C1 segment of cervical spinal cord (tissue), 14 donors: ENCODE measurements around the gene SMIM13.

Source experiments
- DNase-seq, 14 donors: peaks; one replicate each; lab custom pipeline; 2025; lab: John Stamatoyannopoulos, UW

The SMIM13 gene

DNA sequence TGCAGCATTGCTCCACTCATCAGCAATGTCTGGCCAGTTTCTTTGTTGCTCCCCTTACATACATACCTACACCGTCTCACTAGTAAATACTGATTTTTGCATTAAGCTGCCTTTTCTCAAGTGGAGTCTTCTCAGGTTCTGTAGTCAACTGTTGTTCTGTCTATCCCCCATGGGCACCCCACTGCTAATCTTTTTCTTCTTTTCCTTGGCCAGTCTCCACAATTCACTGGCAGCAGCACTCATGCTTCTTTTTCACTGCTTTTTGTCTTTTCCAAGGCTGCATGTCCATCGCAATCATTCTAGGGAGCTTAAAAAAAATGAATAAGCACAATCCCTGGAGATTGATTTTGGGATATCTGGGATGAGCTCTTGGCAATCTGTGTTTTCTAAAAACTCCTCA lies 28.2 kb downstream of the SMIM13 start:
- DNase-seq: no peak

DNA sequence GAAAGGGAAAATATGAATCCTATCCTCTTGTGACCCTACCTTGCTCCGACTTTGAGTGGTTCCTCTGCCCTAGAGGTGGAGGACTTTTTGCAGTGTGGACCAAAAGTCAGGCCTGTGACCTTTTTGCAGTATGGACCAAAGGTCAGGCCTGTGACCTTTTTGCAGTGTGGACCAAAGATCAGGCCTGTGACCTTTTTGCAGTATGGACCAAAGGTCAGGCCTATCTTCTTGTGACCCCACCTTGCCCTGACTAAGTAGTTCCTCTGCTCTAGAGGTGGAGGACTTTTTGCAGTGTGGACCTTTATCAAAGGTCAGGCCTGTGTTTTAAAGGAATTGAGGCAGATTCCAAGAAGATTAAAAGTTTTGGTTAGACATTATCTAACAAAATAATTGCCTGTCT lies 28.7 kb downstream of the SMIM13 start:
- no peak for DNase-seq

DNA sequence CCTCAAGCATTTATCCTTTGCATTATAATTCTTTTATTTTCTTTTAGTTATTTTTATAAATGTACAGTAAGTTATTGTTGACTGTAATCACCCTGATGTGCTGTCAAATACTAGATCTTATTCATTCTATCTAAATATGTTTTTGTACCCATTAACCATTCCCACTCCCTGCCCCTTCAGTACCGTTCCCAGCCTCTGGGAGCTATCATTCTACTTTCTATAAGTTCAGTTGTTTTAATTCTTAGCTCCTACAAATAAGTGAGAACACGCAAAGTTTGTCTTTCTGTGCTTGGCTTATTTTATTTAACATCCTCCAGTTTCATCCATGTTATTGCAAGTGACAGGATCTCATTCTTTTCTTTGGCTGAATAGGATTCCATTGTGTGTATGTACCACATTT lies 30.3 kb downstream of the SMIM13 start:
- no peak for DNase-seq

DNA sequence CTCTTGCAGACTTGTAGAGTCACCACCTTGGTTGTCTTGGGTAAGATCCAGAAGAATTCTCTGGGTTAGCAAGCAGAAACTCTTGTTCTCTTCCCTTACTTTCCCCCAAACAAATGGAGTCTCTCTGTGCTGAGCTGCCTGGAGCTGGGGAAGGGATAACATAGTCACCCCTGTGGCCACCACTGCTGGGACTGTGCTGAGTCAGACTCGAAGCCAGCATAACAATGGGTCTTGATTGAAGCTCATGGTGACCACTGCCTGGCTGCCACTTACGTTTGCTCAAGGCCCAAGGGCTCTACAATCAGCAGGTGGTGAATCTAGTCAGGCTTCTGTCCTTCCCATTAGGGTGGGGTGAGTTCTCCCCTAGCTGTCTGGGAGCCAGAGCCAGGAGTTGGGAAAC lies 33.2 kb downstream of the SMIM13 start:
- DNase-seq: no peak

DNA sequence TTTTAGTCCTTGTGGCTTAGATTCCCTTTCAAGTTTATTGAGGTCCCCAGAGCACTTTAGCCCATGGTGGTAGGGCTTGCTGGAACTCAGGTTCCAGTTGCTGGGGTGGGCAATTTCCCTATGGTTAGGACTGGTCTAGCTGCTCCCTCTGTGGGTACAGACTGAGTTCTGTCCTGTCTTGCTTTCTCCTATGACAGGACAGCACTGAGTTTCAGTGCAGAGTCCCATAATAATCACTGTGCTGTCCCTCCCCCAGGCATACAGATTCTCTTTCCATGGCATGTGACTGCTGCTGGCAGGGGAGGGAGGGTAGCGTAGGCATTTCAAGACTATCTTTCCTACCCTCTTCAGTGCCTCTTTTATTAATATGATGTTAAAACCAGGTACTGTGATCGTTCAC lies 35.0 kb downstream of the SMIM13 start:
- DNase-seq: peak in 1 of 14 donors; percentile 9

DNA sequence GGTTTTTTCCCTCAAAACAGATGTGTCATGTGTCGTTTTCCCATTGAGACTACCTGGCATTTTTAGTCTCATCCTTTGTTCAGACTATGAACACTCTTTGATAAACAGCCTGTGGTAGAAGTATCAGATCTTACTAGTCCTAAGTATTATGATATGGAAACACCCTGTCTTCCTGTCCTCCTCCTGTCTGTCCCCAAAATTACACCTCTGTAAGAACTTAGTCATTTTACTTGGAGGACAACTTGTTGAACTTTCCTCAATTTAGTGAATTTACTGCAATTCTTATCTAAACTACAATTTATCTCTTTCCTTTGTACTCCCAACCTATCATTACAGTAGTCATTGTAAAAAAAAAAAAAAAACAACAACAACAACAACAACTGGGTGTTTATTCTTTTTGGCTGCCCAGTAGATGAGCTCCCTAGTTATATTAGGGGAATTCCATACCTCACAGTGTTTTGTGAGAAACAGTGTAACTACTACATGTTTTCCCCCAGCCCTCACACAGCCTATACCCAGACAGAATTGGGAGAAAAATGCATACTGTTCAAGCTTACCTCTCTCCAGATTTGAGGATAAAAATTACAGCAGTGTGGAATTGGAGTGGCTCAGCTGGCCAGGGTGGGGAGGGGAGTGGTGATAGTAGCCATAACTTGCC lies 36.4 kb downstream of the SMIM13 start:
- no peak for DNase-seq

DNA sequence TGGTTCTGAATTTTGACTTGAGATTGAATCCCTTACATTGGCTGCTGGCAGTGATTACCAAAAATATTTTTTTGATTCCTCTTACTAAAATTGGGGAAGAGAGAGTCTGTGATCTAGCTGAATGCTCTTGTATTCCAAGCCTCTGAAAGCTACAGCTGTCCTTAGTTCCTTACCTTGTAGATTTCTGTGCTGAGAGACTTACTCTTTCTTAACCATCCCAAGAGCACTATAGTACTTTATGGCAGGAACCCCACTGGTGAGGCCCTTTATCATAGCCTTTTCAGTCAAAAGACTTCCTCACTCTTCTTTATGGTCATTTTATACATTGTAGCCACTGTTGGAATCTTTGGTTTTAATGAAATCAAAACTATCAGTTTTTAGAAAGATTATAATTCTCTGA lies 37.0 kb downstream of the SMIM13 start:
- DNase-seq: no peak

DNA sequence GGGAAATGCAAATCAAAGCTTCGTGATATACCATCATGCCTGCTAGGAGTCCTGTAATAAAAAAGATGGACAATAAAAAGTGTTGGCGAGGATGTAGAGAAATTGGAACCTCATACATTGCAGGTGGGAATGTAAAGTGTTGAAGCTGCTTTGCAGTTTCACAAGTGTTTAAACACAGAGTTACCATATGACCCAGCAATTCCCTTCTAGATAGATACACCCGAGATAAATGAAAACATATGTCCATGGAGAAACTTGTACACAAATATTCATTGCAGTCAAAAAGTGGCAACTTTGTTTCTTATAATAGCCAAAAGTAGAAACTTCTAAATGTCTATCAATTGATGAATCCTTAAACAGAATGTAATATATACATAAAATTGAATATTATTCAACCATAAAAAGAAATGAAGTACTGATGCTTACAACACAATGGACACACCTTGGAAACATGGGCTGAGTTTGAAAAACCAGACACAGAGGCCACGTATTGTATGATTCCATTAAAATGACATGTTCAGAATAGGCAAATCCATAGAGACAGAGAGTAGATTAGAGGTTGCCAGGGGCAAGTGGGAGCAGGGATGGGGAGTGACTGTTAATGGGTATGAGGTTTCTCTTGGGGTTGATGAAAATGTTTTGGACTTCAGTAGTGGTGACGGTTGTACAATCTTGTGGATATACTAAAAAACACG lies 38.7 kb downstream of the SMIM13 start:
- no peak for DNase-seq

DNA sequence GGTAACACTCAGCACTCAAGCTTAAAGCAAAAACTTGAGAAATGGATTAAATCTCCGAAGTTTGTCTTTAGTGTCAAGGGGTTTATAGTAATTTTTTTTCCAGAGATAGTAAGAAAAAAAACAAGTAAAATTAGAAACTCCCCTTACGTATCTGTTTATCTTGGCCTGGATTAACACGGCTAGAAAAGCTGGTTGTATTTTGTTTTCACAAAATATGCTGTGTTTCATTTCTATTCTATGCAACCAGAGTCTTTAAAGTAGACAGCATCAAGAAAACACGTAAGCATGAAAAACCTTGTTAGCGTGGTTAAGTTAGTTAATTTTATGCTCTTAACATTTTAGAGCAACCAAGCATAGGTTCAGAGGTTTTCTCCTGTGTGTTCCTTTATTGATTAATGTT lies 39.6 kb downstream of the SMIM13 start:
- no peak for DNase-seq

DNA sequence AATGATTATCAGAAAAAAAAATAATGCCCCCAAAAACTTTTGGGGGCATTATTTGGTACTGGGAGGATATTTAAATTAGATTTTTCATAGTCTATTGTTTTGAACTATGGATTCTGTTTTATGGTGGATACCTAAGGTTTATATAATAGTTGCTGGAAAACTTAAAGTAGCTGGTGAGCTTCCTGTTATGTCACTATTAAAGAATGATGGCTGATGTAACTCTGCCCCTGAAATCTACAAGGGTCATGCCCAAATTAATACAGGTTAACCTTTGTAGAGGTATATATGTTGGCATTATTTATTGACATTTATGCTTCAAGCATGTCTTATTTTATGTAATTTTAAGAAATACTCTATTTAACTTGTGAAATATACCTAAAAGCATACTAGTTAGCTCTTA lies 43.2 kb downstream of the SMIM13 start:
- no peak for DNase-seq

DNA sequence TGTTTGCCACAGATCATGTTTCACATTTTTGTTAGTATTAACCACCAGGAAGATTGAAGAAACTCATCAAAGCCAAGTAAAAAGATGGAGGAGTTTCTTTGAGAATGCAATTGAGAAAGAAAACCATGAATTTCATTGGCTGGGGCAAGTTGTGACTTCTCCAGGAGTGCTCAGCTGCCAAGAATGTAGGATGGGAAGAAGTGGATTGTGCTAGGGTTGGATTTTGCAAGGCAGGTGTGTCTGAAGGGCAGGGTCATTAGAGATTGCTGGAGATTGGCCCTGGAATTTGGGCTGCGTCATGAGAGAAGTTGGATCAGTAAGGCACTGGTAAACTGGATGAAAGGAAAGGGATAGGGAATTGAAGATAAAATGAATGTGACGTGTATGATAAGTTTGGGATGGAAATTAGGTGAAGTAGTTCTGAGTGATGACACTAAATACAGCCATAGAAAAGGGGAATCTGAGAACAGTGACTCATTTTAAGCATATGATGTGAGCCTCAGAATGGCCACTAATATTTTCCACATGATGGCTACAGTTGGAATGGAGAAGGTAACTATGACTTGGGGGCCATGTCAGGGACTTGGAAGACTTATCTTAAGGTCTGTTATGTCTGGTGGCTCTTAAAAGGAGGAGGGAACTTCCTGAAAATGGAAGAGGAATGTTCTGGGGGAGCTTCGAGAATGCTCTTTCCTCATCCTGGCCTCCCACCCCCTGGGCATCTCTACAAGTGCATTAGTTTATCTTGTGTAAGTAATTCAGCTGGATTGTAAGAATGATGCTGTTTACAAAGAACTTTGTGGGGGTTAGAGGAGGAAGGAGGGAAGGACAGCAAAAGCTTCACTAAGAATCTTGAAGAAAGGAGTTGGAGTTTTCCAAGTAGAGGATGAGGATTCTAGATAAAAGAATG lies 45.7 kb downstream of the SMIM13 start:
- DNase-seq: no peak

DNA sequence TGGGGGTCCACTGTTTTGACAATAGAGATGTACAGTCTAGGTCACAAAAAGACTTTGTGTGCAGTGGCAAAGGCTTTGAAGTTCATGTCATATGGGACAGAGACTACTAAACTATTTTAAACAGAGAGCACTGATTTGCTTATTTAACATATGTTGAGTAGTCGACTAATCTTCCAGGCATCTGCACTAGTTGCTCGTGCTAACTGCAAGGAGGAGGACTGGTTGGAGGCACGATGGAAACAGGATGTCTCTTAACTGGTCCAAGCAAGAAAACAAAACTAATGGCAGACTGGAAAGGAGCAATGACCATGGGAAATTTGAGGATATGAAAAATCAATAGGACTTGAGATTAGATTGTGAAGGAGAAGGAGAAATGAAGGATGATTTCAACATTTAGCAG lies 46.4 kb downstream of the SMIM13 start:
- no peak for DNase-seq

DNA sequence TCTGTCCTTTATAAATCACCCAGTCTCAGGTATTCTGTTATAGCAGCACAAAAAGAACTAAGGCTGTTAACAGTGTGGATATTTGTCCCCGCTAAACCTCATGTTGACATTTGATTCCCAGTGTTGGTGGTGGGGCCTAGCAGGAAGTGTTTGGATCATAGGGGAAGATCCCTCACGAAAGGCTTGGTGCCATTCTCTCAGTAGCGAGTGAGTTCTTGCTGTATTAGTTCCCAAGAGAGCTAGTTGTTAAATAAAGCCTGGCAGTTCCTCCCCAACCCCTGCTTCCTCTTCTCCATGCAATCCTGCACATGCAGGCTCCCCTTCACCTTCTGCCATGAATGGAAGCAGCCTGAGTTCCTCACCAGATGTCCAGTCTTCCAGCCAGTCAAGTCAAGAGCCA lies 47.7 kb downstream of the SMIM13 start:
- DNase-seq: no peak

DNA sequence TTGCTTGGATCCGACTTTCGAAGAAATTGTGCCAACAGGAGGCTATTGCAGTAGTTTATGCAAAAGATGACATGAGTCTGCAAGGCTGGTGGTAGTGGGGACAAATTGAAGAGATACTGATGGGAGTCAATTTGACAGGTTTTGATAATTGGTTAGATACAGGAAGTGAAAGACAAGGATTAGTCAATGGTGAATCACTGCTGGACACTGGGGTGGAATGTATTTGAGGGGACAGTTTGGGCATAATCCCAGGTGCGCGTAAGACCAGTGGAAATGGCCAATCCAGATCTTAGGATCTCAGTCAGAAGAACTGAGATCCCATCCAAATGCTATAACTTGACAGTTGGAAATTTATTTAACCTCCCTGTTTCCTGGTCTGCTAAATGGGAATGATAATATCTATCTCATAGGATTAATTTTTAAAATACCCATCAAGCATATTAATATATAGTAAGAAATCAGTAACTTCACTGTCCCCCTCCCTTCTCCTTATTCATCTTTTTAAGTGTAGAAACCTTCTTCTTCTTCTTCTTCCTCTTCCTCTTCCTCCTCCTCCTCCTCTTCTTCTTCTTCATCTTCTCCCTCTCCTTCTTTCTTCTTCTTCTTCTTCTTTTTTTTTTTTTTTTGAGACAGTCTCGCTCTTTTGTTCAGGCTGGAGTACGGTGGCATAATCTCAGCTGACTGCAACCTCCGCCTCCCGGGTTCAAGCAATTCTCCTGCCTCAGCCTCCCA lies 48.8 kb downstream of the SMIM13 start:
- DNase-seq: no peak

DNA sequence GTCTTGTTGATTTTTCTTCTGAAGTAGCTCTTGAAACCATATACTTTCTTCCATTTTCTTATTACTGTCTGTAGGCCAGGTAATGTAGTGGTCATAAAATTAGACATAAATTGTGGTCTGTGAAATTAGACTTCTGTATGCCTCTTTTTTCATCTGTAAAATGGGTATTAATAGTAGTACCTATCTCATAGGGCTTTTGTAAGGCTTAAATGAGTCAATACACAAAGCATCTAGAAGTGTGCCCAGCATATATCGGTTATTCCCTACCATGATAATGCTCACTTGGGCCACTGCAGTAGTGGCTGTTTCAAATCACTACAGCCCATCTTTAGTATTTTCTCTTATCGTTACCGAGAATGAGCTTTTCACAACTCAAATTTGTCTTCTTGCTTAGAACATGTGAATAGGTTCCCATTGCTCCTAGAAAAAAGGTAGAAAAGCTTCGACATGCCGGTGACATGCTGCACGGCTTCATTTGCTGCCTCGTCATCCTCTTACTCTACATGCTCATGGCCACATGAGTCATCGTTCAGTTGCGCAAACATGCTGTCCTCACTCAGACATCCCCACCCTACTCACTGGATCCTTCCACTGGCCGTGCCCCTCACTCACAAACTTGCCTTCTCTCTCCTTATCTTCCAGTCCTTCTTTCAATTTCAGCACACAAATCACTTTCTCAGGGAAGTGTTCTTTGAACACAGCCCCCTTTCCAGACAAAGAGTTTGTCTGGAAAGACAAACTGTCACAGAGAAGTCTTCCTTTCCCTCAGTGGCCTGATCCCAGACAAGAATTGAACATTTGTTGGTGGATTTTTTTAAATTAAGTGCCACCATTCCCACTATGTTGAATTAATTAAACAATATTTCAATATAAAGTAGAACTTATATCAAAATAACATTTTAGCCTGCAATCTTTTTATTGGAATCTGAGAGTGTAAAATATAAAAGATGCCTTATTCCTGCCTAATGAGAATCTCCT lies 50.0 kb downstream of the SMIM13 start:
- peak in 1 of 14 donors; percentile 8 for DNase-seq

DNA sequence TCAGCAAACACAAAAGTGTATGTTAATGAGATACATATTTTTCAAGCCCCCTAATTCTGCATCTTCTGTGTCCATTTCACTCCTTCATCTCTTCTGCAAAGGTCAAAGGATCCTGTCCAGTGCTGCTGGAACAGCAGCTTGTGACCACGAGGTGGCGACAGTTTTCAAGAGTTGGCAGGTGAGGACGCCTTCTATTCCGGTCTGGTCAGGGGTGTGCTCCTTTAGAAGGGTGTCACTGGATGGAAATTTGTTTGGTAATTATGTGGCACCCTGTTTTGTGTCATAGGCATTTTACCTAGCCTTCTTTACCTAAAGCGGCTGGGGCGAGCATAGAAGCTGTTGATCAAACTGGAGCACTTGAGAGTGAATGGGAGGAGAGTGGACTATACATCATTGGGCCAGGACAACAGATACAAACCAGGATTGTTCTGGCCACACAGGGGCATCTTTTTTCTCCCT lies 50.8 kb downstream of the SMIM13 start:
- DNase-seq: peak in 11 of 14 donors; percentile 31 to 67 (median 47)

DNA sequence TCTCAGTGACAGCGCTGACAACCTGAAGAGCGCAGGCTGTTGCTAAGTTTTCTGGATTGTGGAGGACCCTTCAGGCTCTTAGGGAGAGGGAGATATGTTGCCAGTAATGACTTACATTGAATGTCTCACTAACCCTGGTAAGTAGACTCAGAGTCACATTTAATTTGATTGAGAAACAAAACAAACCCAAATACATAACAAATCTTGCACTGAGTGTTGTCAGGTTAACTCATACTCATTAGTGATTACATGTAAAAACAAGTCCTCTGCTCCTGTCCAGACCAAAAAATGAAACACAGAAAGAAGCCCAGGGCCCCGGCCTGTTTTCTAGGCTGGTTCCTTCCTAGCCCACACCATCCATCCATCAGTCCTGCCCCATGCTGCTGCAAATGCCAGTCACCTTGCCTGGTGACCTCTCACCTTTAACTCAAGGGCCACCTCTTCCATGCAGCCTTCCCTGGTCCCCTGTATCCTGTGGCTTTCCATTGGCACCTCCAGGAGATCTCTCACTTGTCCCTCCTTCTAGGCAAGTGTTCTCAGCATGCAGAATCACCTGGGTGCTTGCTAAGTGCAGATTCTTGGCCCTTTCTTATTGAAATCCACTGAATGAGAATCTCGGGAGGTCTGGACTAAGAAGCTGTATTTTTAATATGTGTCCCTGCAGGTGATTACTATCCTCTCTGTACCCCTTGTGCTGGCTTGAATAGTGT lies 52.6 kb downstream of the SMIM13 start:
- no peak for DNase-seq

DNA sequence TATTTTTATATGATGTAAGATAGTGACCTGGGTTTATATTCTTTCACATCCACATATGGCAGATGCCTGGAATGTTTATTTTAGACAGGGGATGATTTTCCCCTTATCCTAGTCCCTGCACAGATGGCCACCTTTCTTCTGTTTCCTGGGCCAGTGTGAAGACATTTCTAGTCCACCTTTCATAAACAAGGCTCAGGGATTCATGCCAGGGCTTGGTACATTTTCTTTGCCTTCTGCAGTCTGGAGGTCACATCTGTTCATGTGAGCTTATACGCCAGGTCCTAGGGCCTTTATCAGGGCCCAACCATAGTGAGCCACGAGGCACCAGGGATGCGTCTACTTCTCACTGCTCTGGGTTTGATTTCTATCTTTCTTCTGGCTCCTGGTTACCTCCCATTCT lies 55.9 kb downstream of the SMIM13 start:
- peak in 1 of 14 donors; percentile 65 for DNase-seq

DNA sequence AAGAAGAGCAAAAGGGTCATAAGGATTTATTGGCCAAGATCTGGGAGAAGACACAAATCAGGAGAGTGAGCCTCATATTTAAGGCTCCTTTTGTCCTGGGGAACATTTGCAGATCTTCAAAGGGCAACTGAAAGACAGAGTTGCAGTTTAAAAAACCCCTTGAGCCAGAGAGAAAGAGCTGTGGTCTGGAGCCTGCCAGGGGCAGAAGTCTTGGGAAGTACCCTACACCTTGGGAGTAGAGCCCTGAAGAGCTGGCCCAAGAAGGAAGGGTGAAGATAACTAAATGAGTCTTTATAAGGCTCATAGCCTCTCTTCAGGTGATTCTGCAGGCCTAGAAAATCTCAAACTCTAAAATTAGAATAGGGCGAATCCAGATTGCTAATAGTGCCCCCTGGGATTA lies 57.9 kb downstream of the SMIM13 start:
- DNase-seq: no peak

DNA sequence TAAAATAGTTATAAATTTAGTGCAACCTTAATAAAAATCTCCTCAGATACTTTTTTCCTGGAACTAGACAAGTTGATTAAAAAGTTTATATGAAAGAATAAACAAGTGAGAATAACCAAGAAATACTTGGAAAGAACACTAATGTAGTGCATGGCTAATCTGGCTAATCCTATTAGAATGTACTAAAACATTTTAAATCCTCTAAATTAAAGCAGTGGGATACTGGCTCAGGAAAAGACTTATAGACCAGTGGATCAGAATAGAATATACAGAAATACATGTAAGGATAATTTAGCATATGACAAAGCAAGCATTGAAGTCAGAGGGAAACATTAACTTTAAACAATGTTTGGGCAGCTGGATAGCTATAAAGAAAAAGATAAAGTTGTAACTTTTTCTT lies 58.9 kb downstream of the SMIM13 start:
- no peak for DNase-seq
